CD8-positive, alpha-beta memory T cell (primary cell): ENCODE results near the gene ST14. TPM values are rescaled to one million over a fixed set of nuclear protein-coding genes. Genes with fewer than 3 reads are reported as not detected.
"Not testable (repeated sequence)": the region's sequence is repeated elsewhere in the genome, so short reads cannot be mapped to it uniquely, and the experiment has no call there.

ENCODE experiments used
- CTCF ChIA-PET: fragments of 350-600 bp; sonication (Branson Sonifier 250); formaldehyde crosslinking; loops from one replicate; lab custom pipeline; 2021; ENCODE audit warnings: antibody characterized with exemption; lab: Charles Lee
- POLR2A ChIA-PET: fragments of 350-600 bp; sonication (Branson Sonifier 250); formaldehyde crosslinking; loops from one replicate; lab custom pipeline; 2021; ENCODE audit warnings: antibody characterized with exemption; lab: Charles Lee
- DNase-seq, 5 donors: peaks; one replicate each; pipeline versions ENCODE4 v3.0.0 to v3.0.0-alpha.2; 2020 to 2022; ENCODE audit warnings: mixed read lengths in 1 of 5
- H3K27ac ChIP-seq: one replicate; pipeline ENCODE4 v1.7.0; 2013; ENCODE audit warnings: low read depth, mild to moderate bottlenecking, low read length, moderate library complexity
- H3K27me3 ChIP-seq: 2 replicates; pipeline ENCODE4 v1.7.0; 2013; ENCODE audit warnings: low read length, mild to moderate bottlenecking; ENCODE audit not compliant: insufficient read depth, poor library complexity, severe bottlenecking
- H3K36me3 ChIP-seq: 2 replicates; pipeline ENCODE4 v1.7.0; 2013; ENCODE audit warnings: mild to moderate bottlenecking, low read length, moderate library complexity; ENCODE audit not compliant: insufficient read depth
- H3K4me1 ChIP-seq: 2 replicates; pipeline ENCODE4 v1.7.0; 2013; ENCODE audit warnings: mild to moderate bottlenecking, low read length, moderate library complexity; ENCODE audit not compliant: insufficient read depth
- H3K4me3 ChIP-seq: 2 replicates; pipeline ENCODE4 v1.7.0; 2013; ENCODE audit warnings: mild to moderate bottlenecking, low read length
- H3K9me3 ChIP-seq: 2 replicates; pipeline ENCODE4 v1.7.0; 2013; ENCODE audit warnings: mild to moderate bottlenecking, low read length
- H3K27ac Mint-ChIP-seq, 8 donors: one replicate each; pipeline ENCODE4 v1.8.0; 2020 to 2021; ENCODE audit warnings: mixed read lengths in 8 of 8, mild to moderate bottlenecking in 6 of 8, inconsistent platforms in 3 of 8, moderate library complexity in 3 of 8
- H3K27me3 Mint-ChIP-seq, 2 donors: one replicate each; pipeline ENCODE4 v1.8.0; 2020 to 2021; ENCODE audit warnings: mixed read lengths in 2 of 2, mild to moderate bottlenecking in 1 of 2, moderate library complexity in 1 of 2
- H3K36me3 Mint-ChIP-seq, 3 donors: one replicate each; pipeline ENCODE4 v1.8.0; 2020 to 2021; ENCODE audit warnings: mixed read lengths in 3 of 3, inconsistent platforms in 1 of 3, mild to moderate bottlenecking in 1 of 3
- H3K4me1 Mint-ChIP-seq, 3 donors: one replicate each; pipeline ENCODE4 v1.8.0; 2020 to 2021; ENCODE audit warnings: mixed read lengths in 3 of 3, inconsistent platforms in 1 of 3, mild to moderate bottlenecking in 1 of 3
- H3K4me3 Mint-ChIP-seq, 7 donors: one replicate each; pipeline ENCODE4 v1.8.0; 2020 to 2021; ENCODE audit warnings: mixed read lengths in 7 of 7, mild to moderate bottlenecking in 6 of 7, moderate library complexity in 4 of 7, inconsistent platforms in 2 of 7
- H3K9me3 Mint-ChIP-seq, 5 donors: one replicate each; pipeline ENCODE4 v1.8.0; 2020 to 2022; ENCODE audit warnings: mixed read lengths in 5 of 5, mild to moderate bottlenecking in 3 of 5, moderate library complexity in 2 of 5, inconsistent platforms in 1 of 5
- polyA plus RNA-seq: library from polyadenylated mRNA; unstranded; fragments of 300-500 nt; fragmentation: Illumina TruSeq; gene quantifications from one replicate; pipeline ENCODE4 v1.2.3, GENCODE V29; 2021
- total RNA-seq, 2 experiments: library from RNA; stranded (reverse); gene quantifications; one replicate each; pipeline ENCODE4 v1.2.3, GENCODE V29; 2021

ST14 gene
- total and polyA plus RNA-seq, 3 experiments from 2014 or later, result 0.18 to 0.35 TPM; not detected in 1

DNA sequence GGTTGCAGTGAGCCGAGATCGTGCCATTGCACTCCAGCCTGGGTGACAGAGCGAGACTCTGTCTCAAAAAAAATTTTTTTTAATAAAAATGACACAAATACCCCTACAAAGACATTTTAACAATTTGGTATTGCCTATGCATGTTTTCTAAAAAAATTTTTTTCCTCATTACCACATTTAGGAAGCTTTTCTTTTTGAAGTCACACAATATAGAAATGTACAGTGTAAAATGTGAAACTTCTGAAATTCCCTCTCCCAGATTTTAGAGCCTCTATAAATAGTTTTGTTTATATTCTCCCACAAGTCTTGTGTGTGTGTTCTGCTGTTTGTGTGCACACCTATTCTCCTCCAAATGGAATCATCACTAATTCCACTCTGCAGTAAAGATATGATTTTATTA, 7.6 kb downstream of the ST14 start:
- peaks cover 4% of the 10 kb centered on the region for H3K27me3 ChIP-seq
- CTCF ChIA-PET, result no interaction called here
- Mint-ChIP-seq H3K4me3 (no peak overlapping the region), H3K36me3 (no peaks in the 10 kb centered on the region), H3K9me3 (no peaks in the 10 kb centered on the region), H3K27me3 (peaks cover 22 to 72% of the 10 kb centered on the region in 2 donors), H3K27ac (no peak overlapping the region), H3K4me1 (no peaks in the 10 kb centered on the region)
- no peaks in the 10 kb centered on the region for H3K9me3 ChIP-seq
- POLR2A ChIA-PET, result no interaction called here
- H3K4me1 ChIP-seq, result no peaks in the 10 kb centered on the region
- no peak overlapping the region for H3K27ac ChIP-seq
- H3K4me3 ChIP-seq, result no peak overlapping the region
- DNase-seq, result no peak
- H3K36me3 ChIP-seq, result no peaks in the 10 kb centered on the region

DNA sequence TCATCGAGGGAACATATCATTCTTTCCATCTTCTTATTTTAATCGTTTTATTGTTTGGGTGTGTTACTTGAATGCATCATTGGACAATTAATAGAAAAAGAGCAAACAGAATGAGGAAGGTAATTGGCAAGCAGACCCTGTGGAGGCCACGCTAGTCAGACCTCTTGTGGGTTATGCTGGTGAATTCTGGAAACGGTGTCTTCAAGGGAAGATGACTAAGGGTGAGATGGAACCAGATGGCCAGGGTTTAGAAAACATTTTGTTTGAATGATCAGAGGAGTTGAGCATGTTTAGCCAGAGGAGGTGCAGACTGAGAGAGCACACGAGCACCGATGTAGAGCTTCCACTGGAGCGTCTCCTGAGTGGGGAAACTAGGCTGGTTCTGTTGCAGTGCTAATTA, 8.5 kb downstream of the ST14 start:
- peak overlapping the region in 1 of 8 donors; percentile 43 for H3K27ac Mint-ChIP-seq

GRCh38 chr11:130170345-130170744, 10.8 kb downstream of the ST14 start:
- Mint-ChIP-seq H3K27me3 (peaks cover 17 to 54% of the 10 kb centered on the region in 2 donors), H3K9me3 (peaks cover 0 to 5% (median 1%) of the 10 kb centered on the region in 5 donors), H3K4me1 (no peaks in the 10 kb centered on the region), H3K36me3 (peaks cover 0 to 2% (median 0%) of the 10 kb centered on the region in 3 donors), H3K27ac (no peak overlapping the region), H3K4me3 (no peak overlapping the region)
- POLR2A ChIA-PET, result no interaction called here
- CTCF ChIA-PET, result no interaction called here
- no peaks in the 10 kb centered on the region for H3K4me1 ChIP-seq
- no peak for DNase-seq
- H3K27ac ChIP-seq, result no peak overlapping the region
- H3K4me3 ChIP-seq, result no peak overlapping the region
- H3K36me3 ChIP-seq, result no peaks in the 10 kb centered on the region
- H3K27me3 ChIP-seq, result no peaks in the 10 kb centered on the region
- no peaks in the 10 kb centered on the region for H3K9me3 ChIP-seq

More for the DNA sequence above, 8.5 kb downstream of the ST14 start:
- no peaks in the 10 kb centered on the region for H3K36me3 ChIP-seq
- no peaks in the 10 kb centered on the region for H3K27me3 ChIP-seq
- no peak overlapping the region for H3K4me3 Mint-ChIP-seq
- no peak overlapping the region for H3K27ac ChIP-seq
- H3K27me3 Mint-ChIP-seq, result peaks cover 14 to 69% of the 10 kb centered on the region in 2 donors
- no peaks in the 10 kb centered on the region for H3K4me1 ChIP-seq
- no peaks in the 10 kb centered on the region for H3K9me3 ChIP-seq
- no peaks in the 10 kb centered on the region for H3K36me3 Mint-ChIP-seq
- CTCF ChIA-PET, result no interaction called here
- no peak for DNase-seq
- no peaks in the 10 kb centered on the region for H3K9me3 Mint-ChIP-seq
- no peak overlapping the region for H3K4me3 ChIP-seq
- no peaks in the 10 kb centered on the region for H3K4me1 Mint-ChIP-seq
- POLR2A ChIA-PET, result interaction anchor here (0.6 kb wide), 1 partner anchor 24 kb away, joined by 6 read pairs; no protein-coding TSS in a partner anchor

DNA sequence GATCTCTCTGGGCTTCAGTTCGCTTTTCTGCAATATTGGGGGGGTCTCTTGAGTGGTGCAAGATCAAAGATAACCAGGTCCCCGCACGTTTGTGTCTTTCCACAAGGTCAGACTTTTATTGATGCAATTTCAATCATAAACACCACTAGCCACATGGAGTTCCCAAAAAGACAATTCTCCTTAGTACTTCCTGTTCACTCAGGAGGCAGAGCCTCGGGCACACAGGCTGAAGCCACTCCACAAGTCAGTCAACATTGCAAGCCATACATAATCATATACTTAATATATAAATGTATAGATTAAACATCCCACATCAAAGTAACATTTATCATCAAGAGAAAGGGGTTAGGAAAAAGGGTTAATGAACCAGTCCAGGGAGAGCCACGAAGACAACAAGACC, 12.0 kb downstream of the ST14 start:
- H3K4me1 Mint-ChIP-seq, result no peaks in the 10 kb centered on the region
- Histone ChIP-seq H3K27ac (no peak overlapping the region), H3K9me3 (no peaks in the 10 kb centered on the region), H3K27me3 (no peaks in the 10 kb centered on the region), H3K36me3 (no peaks in the 10 kb centered on the region), H3K4me3 (no peak overlapping the region), H3K4me1 (no peaks in the 10 kb centered on the region)
- H3K4me3 Mint-ChIP-seq, result no peak overlapping the region
- ChIA-PET POLR2A (no interaction called here), CTCF (interaction anchor here (0.7 kb wide), 1 partner anchor 50 kb away, joined by 3 read pairs; no protein-coding TSS in a partner anchor)
- no peak overlapping the region for H3K27ac Mint-ChIP-seq
- peaks cover 0 to 2% (median 0%) of the 10 kb centered on the region in 3 donors for H3K36me3 Mint-ChIP-seq
- peaks cover 0 to 5% (median 4%) of the 10 kb centered on the region in 5 donors for H3K9me3 Mint-ChIP-seq
- no peak for DNase-seq
- H3K27me3 Mint-ChIP-seq, result peaks cover 15 to 46% of the 10 kb centered on the region in 2 donors

- H3K36me3 Mint-ChIP-seq, H3K27ac ChIP-seq, H3K27ac Mint-ChIP-seq, H3K9me3 ChIP-seq, POLR2A ChIA-PET, H3K4me1 ChIP-seq, DNase-seq, H3K9me3 Mint-ChIP-seq, H3K4me3 ChIP-seq, H3K27me3 ChIP-seq, H3K36me3 ChIP-seq, H3K4me1 Mint-ChIP-seq, H3K4me3 Mint-ChIP-seq: not testable (repeated sequence)
- CTCF ChIA-PET, result interaction anchor here (0.7 kb wide), 1 partner anchor 49 kb away, joined by 3 read pairs; no protein-coding TSS in a partner anchor
- peaks cover 15 to 44% of the 10 kb centered on the region in 2 donors for H3K27me3 Mint-ChIP-seq
Observed at GRCh38 chr11:130172001-130172400, 12.4 kb downstream of the ST14 start.

GRCh38 chr11:130174642-130175041, 15.1 kb downstream of the ST14 start:
- no peak overlapping the region for H3K4me3 ChIP-seq
- no peak for DNase-seq
- H3K9me3 ChIP-seq, result no peaks in the 10 kb centered on the region
- Mint-ChIP-seq H3K27me3 (peaks cover 11 to 32% of the 10 kb centered on the region in 2 donors), H3K9me3 (peaks cover 0 to 5% (median 4%) of the 10 kb centered on the region in 5 donors), H3K27ac (no peak overlapping the region), H3K4me3 (no peak overlapping the region), H3K4me1 (no peaks in the 10 kb centered on the region), H3K36me3 (peaks cover 0 to 2% (median 0%) of the 10 kb centered on the region in 3 donors)
- H3K27ac ChIP-seq, result no peak overlapping the region
- H3K36me3 ChIP-seq, result no peaks in the 10 kb centered on the region
- no peaks in the 10 kb centered on the region for H3K4me1 ChIP-seq
- ChIA-PET CTCF (no interaction called here), POLR2A (no interaction called here)
- H3K27me3 ChIP-seq, result no peaks in the 10 kb centered on the region

- Mint-ChIP-seq H3K4me1 (no peaks in the 10 kb centered on the region), H3K9me3 (peaks cover 0 to 5% (median 4%) of the 10 kb centered on the region in 5 donors), H3K36me3 (peaks cover 0 to 2% (median 0%) of the 10 kb centered on the region in 3 donors), H3K4me3 (no peak overlapping the region), H3K27me3 (peaks cover 11 to 32% of the 10 kb centered on the region in 2 donors), H3K27ac (no peak overlapping the region)
- CTCF ChIA-PET, result no interaction called here
- Histone ChIP-seq H3K36me3 (no peaks in the 10 kb centered on the region), H3K4me1 (no peaks in the 10 kb centered on the region), H3K4me3 (no peak overlapping the region), H3K27ac (no peak overlapping the region), H3K9me3 (no peaks in the 10 kb centered on the region), H3K27me3 (no peaks in the 10 kb centered on the region)
- POLR2A ChIA-PET, result no interaction called here
- no peak for DNase-seq
Observed at GRCh38 chr11:130175898-130176297, 16.3 kb downstream of the ST14 start.

DNA sequence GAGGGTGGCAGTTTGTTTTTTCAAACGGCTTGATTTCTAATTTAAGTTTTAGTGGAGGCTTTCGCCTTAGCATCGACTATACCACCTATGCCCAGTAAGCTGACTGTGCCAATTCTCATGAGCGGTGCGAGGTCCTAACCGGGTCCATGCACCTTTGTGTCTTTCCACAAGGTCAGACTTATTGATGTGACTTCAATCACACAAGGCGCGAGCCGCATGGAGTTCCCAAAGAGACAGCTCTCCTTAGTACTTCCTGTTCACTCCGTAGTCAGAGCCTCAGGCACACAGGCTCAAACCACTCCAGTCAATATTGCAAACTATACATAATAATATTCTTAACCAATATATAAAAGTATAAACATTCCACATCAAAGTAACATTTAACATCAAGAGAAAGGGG, 18.2 kb downstream of the ST14 start:
- Histone ChIP-seq H3K36me3 (no peaks in the 10 kb centered on the region), H3K4me3 (no peak overlapping the region), H3K9me3 (no peaks in the 10 kb centered on the region), H3K4me1 (no peaks in the 10 kb centered on the region), H3K27ac (no peak overlapping the region), H3K27me3 (no peaks in the 10 kb centered on the region)
- Mint-ChIP-seq H3K27ac (no peak overlapping the region), H3K4me1 (no peaks in the 10 kb centered on the region), H3K9me3 (peaks cover 0 to 5% (median 4%) of the 10 kb centered on the region in 5 donors), H3K36me3 (peaks cover 0 to 2% (median 0%) of the 10 kb centered on the region in 3 donors), H3K4me3 (no peak overlapping the region), H3K27me3 (peaks cover 10 to 22% of the 10 kb centered on the region in 2 donors)
- no peak for DNase-seq
- ChIA-PET POLR2A (no interaction called here), CTCF (no interaction called here)
